HEK293T (cell line): ENCODE results near the gene TK2.

ENCODE experiments used
- BHLHE40 ChIP-seq: fragments of 450-650 bp; IDR thresholded peaks from 2 replicates; pipeline ENCODE4 v1.6.1; 2016; ENCODE audit warnings: mild to moderate bottlenecking, moderate library complexity, borderline replicate concordance
- FOXK2 ChIP-seq: fragments of 450-650 bp; IDR thresholded peaks from 2 replicates; pipeline ENCODE4 v1.6.1; 2016; ENCODE audit warnings: mild to moderate bottlenecking
- FOXM1 ChIP-seq: fragments of 450-650 bp; IDR thresholded peaks from 2 replicates; pipeline ENCODE4 v1.6.1; 2017; ENCODE audit warnings: mild to moderate bottlenecking, borderline replicate concordance
- HDGF ChIP-seq: fragments of 450-650 bp; IDR thresholded peaks from 2 replicates; pipeline ENCODE4 v1.6.1; 2017; ENCODE audit warnings: antibody characterized with exemption, borderline replicate concordance
- LEF1 ChIP-seq: fragments of 450-650 bp; IDR thresholded peaks from 2 replicates; pipeline ENCODE4 v1.6.1; 2017; ENCODE audit warnings: mild to moderate bottlenecking, borderline replicate concordance
- NFRKB ChIP-seq: fragments of 450-650 bp; IDR thresholded peaks from 2 replicates; pipeline ENCODE4 v1.6.1; 2016; ENCODE audit warnings: mild to moderate bottlenecking, moderate library complexity
- SUZ12 ChIP-seq: fragments of 450-650 bp; IDR thresholded peaks from 2 replicates; pipeline ENCODE4 v1.6.1; 2016; ENCODE audit warnings: mild to moderate bottlenecking
- TF ChIP-seq, protein P1 (sequence below): fragments of 450-650 bp; IDR thresholded peaks from 2 replicates; pipeline ENCODE4 v1.6.1; 2016

DNA sequence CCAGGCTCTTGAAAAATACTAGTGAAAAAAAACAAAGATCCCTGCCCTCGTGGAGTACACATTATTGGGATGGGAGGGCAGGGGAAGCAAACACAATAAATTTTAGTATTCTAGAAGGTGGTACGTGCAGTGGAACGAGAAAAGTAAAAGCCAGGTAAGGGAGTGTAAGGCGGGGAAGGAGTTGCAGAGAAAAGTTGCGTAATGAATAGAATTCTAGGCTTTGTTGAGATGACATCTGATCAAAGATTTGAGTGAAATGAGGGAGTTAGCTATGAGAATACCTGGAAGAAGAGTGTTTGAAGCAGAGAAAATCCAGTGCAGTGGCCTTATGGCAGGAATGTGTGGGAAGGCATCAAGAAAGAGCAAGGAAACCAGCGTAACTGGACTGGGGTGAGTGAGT lies 4.6 kb upstream of the TK2 start:
- TF ChIP-seq HDGF (no peak), NFRKB (no peak), FOXK2 (no peak), BHLHE40 (no peak), LEF1 (no peak), SUZ12 (no peak), FOXM1 (no peak)
- TF ChIP-seq, protein P1, sequence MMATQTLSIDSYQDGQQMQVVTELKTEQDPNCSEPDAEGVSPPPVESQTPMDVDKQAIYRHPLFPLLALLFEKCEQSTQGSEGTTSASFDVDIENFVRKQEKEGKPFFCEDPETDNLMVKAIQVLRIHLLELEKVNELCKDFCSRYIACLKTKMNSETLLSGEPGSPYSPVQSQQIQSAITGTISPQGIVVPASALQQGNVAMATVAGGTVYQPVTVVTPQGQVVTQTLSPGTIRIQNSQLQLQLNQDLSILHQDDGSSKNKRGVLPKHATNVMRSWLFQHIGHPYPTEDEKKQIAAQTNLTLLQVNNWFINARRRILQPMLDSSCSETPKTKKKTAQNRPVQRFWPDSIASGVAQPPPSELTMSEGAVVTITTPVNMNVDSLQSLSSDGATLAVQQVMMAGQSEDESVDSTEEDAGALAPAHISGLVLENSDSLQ = no peak
